ENCODE measurements around the gene HTT.

Gene HTT

DNA sequence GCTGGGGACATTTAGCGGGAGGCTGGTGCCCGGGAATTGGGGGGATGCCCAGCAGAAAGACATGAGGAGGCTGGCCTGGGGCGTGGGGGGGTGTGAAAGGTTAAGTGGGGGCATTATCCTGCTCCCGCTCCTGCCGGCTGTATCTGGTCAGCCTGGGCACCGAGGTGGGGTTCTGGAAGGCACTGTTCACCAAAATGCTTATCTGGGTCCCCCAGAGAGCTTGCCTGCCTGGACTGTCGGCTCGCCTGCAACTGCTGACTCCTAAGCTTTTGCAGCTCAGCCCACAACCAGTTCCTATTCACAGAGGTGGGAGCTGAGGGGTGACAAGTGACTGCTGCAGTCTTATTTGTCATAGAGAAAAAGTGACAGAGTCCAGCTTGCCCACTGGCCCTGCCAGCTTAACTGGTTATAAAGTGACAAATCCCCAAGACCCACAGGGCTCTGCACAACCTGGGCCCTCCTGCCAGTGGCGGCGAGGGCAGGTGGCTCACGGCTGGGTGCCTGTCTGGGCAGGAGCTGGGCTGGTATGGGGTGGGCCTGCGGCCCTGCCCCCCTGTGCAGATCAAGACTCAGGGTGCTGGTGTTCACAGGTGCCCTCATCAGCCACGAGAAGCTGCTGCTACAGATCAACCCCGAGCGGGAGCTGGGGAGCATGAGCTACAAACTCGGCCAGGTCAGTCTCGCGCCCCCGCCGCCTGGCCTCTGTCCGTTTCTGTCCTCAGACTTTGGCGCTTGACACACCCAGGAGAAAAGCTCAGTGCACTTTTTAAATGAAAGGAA, 150.8 kb downstream of the HTT start:
- DNase-seq = no peak

DNA sequence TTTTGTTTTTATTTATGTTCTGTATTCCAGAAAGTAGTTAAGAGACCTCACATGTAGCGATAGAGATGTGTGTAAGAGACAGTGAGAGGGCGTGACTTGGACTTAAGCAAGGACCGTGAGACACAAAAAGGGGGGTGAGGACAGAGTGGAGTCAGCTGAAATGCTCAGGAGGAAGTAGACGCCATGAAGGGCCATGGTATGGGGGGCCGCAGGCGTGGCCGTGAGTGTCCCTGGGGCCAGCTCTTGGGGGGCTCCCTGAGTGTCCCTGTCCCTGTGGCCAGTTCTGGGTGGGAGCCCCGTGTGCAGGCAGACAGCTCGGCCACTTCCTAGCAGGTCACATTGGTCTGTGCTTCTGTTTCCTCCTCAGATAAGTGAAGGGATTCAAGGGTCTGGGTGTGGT, 151.5 kb downstream of the HTT start:
- no peak for DNase-seq

DNA sequence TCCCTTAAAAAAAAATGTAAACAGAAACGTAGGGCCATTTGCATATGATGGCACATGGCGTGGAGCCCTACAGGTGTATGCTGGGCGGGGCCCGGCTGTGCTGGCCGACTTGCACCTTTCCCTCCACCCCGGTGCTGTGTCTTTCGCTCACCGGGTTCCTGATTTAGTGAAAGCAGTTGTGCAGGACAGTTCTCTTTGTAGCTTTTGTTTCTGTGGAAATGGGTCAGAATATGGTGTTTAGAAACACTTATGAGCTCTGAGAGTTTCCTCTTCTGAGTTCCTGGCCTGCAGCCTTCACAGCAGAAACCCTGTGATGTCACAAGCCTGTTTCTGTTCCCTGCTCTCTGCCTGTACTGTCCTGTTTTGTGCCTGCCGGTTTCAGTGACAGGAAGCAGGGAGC, 152.0 kb downstream of the HTT start:
- DNase-seq = no peak

DNA sequence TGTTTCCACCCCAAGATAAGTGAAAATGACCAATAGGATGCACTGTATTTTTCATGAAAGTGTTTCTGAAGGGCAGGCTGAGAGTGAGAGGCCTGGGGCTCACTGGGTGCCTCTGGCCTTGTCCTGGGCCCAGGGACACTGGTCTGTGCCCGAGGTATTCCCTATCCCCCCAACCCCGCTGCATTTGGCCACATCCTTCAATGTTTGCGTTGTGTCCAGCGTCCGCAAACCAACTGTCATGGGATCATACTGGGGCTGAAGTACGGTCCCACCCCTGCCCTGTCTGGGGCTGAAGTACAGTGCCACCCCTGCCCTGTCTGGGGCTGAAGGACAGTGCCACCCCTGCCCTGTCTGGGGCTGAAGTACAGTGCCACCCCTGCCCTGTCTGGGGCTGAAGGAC, 152.5 kb downstream of the HTT start:
- DNase-seq = no peak

DNA sequence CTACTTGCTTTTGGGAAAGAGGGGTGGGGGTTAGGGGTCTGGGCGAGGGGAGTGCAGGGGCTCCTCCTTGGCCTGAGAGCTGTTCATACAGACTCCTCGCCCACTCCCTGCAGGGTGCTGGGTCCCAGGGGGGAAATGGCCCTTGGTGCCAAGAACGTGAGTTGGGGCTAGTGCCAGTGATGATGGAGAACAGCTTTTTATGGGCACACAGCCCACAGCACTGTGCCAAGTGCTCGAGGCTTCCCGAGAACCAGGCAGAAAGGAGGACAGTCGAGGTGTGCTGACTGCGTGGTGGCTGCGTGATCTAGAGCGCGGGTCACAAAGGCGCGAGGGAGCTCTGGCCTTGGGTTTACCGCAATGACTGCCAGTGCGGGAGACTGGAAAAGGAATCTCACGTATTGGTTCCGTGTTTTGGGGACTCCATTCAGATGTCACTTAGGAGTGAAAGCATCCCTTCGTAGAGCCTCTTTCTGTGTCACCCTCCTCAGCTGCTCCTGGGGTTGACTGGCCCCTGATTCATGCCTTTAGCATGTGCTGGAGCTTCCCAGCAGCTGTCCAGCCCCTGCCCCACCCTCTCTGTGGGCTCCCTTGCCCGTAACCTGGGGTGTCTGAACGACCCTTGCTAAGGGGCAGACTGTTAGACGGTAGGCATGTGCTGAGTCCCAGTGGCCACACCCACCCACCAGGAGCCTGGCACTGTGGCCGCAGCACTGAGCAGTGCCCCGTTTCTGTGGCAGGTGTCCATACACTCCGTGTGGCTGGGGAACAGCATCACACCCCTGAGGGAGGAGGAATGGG, 153.6 kb downstream of the HTT start:
- no peak for DNase-seq

DNA sequence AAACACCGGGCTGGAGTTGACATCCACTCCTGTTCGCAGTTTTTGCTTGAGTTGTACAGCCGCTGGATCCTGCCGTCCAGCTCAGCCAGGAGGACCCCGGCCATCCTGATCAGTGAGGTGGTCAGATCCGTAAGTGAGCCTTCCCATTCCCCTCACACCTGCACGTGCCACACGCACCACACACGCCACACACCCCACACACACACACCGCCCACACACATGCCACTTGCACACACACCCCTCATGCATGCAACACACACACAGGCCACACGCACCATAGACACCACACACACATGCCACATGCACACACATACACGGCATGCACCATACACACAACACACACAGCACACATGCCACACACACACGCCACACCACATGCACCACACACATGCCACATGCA, 154.4 kb downstream of the HTT start:
- no peak for DNase-seq

DNA sequence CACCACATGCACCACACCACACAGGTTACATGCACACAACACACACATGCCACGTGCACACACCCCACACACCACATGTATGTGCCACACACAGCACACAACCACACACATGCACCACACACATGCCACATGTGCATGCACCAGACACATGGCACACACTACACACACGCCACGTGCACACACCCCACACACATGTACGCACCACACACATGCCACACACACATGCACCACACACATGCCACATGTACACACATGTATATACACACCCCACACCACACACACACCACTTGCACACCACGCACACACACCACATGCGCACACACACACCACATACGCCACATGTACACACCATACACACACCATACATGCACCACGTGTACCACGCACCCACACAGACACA, 154.8 kb downstream of the HTT start:
- DNase-seq = no peak

DNA sequence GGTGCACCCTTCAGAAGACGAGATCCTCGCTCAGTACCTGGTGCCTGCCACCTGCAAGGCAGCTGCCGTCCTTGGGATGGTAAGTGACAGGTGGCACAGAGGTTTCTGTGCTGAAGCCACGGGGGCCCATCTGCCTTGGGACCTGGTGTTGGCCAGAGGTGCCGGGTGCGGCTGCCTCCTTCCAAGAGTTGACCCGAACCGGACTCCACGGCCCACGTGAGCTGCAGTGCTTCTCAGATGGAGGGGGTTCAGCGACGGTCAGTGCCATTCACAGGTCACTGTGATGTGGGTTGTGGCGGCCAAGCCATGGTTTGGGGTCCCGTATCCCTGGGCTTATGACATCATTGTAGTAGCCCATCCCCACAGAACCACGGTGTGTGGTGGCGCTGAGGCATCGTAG, 155.5 kb downstream of the HTT start:
- no peak for DNase-seq

DNA sequence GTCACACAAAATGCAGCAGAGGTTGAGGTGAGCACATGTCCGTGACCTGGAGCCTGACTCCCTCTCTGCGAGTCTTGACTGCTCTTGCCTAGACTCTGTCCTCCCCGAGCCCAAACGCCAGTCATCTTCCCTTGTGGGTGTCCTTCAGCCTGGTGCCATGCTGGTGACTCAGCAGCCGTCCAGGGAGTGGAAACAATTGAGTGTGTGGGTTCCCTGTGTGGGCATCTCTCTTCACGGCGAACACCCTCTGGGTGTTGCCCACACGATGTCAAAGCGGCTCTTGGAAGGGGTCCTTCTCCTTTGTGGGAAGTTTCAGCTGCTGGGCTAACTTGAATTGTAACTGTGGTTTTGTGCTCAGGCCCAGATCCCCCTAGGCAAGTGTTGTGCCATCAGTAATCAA, 157.0 kb downstream of the HTT start:
- no peak for DNase-seq

DNA sequence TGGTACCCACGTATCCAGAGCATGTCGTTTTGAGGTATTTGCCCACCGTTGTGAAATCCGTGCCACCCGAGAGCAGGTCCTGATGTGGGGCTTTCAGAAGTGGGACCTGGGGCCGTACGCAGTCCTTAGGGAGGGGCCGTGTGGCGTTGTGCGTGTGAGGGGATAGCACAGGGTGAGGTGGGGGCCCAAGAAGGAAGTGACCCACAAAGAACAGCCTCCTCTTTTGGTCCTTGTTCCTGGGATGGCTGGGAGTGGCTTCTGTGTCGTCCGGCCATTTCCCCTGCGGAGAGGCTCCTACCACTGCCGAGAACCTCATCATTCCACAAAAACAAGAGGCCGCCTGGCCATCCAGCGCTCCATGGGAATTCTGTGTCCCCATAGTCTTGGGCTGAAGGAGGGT, 157.5 kb downstream of the HTT start:
- DNase-seq = no peak

DNA sequence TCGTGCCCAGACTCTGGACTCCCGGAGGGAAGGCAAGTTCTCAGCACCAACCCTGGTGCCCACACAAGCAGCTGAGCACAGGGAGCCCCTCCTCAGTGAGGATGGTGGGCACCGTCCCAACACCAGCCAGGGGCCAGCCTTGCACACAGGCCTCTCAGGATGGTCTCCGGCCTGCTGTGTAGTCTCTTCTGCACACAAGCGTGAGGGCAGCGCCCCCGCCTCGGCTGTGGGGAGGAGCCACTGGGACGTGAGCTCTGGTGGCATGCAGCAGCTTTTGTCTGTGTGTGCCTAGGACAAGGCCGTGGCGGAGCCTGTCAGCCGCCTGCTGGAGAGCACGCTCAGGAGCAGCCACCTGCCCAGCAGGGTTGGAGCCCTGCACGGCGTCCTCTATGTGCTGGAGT, 158.4 kb downstream of the HTT start:
- no peak for DNase-seq

DNA sequence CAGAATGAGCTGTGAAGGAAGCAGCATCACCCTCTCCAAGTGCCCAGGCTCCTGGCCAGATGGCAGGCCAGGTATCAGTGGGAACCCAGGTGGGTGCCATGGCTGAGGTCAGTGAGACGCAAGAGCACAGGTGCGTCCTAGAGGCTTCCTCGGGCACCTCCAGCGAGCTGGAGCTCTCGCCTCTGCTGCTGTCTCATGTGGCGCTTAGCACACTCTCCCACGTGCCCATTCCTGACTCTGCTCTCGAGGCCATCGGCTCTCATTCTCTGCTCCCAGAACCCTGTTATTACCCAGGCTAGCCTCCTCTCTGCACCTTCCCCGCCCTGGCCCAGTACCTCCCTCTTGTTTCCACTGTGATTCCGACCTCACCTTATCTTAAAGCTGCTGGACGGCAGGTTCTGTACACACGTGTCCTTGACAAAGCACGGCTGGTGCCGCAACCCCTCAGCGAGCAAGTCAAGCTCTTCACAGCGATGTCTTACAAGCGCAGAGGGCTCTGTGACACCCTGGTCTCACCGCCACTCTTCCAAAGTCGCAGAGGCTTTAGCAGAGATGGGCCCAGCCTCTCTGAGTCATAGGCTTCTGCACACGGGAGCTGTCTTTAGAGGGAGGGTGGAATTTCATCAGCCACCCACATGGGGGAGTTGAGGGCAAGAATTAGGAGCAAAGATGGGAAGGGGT, 159.1 kb downstream of the HTT start:
- DNase-seq = no peak

DNA sequence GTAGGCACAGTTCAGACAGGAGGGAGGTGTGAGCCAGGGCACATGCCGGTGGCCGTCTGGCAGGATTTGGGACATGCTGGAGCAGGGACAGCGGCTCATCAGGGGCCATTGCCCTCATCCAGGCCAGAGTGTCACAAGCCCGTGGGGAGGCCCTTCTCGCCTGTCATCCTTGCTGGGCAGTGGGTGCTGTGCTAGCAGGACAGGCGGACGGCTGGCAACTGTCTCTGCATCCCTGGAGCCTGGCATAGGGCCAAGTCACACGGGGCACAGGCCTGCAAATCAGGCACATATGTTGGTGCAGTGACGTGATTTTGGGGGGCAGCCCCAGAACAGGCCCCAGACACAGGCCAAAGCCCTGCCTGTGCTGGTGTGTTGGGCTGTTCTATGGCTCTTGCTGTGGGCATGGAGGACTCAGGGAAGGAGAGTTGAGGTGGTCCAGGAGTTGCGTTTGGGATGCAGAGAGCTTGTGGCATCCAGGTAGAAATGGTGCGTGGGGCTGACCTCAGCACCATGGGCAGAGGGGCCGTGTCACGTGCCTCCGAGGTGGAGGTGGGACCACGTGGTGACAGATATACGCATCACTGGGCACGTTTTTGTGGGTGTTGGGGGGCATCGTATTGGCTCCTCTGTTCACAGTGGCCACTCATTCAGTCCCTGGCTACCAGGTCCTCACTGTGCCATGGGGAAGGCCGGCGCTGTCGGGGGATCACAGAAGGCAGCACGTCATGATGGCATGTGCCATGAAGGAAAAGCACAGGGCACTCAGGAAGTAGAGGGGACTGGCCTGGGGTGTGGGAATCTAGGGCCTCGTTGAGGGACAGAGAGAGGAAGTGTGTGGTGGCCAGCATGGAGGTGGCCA, 159.9 kb downstream of the HTT start:
- DNase-seq = no peak

DNA sequence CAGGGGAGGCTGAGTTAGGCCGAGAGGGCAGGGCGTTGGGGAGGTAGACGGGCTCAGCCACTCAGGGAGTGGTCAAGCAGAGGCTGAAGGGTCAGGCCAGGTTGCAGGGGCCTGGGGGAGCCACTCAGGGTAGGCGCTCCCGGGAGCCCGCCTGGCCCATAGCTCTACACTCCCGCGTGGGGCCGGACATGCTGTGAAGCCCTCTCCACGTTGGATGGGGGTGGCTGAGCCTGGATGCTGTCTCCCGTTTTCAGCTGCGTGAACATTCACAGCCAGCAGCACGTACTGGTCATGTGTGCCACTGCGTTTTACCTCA, 160.5 kb downstream of the HTT start:
- no peak for DNase-seq

DNA sequence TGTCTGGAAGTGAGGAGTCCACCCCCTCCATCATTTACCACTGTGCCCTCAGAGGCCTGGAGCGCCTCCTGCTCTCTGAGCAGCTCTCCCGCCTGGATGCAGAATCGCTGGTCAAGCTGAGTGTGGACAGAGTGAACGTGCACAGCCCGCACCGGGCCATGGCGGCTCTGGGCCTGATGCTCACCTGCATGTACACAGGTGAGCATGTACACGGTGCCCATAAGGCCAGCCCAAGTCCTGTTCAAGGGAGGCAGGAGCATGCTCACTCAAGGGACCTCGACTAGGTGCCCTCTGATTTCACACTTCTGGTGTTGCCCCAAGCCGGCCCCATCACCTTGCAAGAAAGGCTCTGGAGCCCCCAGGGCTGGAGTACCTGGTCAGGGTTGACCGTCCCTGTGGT, 161.1 kb downstream of the HTT start:
- no peak for DNase-seq

DNA sequence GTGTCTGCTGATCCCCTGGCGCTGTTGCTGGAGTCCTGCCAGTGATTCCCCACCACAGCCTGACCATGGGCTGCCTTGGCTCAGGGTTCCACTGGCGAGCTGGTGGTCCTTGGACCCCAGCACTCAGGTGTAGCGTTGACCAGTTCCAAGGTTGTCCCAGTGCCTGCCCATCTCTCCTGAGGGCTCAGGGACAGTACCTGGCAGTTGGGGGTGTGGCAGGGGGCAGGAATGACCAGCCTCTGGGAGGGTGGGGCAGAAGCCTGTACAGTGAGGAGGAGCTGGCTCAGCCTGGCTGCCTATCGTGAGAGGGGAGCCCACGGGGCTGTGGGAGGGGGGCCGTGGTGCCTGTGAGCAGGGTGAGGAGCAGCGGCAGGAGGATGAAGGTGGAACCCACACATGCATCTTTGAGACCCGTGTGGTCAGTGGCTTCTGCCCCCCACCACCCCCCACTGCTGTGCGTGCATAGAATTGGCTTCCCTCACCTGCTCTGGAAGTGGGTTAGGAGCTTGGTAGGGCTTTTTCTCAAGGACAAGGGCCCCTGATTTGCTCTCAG, 161.9 kb downstream of the HTT start:
- DNase-seq = no peak

DNA sequence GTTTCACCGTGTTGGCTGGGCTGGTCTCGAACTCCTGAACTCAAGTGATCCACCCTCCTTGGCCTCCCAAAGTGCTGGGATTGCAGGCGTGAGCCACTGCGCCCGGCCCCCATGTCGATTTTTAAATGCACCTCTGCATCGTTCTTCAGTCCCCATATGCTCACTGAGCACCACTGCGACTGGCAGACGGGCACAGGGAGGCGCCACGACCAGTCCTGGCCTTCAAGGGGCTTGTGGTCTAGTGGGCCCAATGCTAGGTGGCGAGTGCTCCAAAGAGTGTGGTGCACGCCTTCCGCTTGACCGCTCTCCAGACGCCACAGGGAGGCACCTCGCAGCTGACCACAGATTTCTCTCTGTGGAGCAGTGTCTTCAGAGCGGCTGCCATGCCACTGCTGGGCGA, 162.8 kb downstream of the HTT start:
- no peak for DNase-seq

DNA sequence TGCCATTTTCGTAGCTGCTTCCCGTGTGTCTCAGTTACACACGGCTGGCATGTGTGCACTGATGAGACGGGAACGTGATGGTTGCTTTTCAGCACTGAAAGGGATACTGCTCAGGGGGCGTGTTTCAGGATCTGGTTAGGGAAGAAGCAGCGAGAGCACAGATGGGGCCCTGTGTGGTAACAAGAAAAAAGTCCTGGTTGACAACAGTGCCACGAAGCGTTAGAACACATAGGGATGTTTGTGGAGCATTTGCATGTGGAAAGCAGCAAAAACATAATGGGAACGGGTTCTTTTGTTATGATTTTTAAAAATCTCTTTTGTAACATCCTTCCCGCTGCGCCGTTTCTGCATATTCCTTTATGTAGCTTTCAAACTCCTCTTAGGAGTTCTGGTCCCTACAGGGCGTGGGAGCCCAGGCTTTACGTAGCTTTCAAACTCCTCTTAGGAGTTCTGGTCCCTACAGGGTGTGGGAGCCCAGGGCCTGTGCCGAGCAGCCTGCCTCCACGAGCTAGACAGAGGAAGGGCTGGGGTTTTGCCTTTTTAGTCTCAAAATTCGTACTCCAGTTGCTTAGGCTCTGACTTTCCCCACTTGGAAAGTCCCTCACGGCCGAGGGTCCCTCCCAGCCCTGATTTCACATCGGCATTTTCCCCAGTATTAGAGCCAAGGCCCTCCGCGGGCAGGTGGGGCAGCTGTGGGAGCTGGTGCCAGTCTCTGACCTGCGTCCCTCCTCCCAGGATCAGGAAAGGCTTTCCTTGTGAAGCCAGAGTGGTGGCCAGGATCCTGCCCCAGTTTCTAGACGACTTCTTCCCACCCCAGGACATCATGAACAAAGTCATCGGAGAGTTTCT, 163.5 kb downstream of the HTT start:
- DNase-seq = no peak

DNA sequence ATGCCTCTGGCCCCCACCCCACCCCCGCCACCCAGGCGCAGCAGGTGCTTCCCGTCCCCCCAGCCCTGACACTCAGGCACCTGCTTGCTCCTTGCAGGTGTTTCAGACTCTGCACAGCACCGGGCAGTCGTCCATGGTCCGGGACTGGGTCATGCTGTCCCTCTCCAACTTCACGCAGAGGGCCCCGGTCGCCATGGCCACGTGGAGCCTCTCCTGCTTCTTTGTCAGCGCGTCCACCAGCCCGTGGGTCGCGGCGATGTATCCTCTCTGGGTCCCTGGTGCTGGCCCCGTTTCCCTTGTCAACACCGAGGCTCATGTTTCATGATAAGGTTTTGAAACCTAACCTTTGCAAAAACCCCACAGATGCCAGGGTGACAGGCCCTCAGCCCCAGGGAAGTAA, 164.2 kb downstream of the HTT start:
- DNase-seq = no peak

DNA sequence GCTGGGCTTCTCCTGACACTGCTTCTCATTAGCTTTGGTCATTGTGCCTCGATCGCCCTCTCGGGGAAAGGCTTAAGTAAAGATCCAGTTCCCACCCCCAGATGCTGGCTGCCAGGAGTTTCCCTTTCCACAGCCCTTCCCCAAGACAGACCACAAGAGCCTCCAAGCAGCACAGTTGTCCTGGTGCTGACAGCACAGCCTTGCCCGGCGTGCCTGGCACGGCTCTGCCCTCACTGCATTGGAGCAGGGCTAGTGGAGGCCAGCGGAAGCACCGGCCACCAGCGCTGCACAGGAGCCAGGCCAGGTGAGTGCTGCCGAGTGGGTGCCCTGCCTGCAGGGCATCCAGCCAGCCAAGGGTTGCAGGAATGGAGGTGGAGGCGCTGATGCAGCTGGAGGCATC, 164.8 kb downstream of the HTT start:
- no peak for DNase-seq

DNA sequence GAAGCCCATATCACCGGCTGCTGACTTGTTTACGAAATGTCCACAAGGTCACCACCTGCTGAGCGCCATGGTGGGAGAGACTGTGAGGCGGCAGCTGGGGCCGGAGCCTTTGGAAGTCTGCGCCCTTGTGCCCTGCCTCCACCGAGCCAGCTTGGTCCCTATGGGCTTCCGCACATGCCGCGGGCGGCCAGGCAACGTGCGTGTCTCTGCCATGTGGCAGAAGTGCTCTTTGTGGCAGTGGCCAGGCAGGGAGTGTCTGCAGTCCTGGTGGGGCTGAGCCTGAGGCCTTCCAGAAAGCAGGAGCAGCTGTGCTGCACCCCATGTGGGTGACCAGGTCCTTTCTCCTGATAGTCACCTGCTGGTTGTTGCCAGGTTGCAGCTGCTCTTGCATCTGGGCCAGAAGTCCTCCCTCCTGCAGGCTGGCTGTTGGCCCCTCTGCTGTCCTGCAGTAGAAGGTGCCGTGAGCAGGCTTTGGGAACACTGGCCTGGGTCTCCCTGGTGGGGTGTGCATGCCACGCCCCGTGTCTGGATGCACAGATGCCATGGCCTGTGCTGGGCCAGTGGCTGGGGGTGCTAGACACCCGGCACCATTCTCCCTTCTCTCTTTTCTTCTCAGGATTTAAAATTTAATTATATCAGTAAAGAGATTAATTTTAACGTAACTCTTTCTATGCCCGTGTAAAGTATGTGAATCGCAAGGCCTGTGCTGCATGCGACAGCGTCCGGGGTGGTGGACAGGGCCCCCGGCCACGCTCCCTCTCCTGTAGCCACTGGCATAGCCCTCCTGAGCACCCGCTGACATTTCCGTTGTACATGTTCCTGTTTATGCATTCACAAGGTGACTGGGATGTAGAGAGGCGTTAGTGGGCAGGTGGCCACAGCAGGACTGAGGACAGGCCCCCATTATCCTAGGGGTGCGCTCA, 165.8 kb downstream of the HTT start:
- no peak for DNase-seq

Measured in left hindlimb (tissue), 1 donor.